ENCODE measurements around the gene GLRB.

GRCh38 chr4:157165935-157166610, 90.1 kb downstream of the GLRB start:
- no peak for TF ChIP-seq CTCF (IDR thresholded peaks at IDR 0.05)
- no peak for TF ChIP-seq POLR2AphosphoS5 (IDR thresholded peaks at IDR 0.05)
- no peak for TF ChIP-seq POLR2A (IDR thresholded peaks at IDR 0.05)
- no peak for TF ChIP-seq EP300 (IDR thresholded peaks at IDR 0.05)

Measured in sigmoid colon (tissue), 4 donors.